ENCODE measurements around the gene PILRA.
"Not testable (repeated sequence)": the region's sequence is repeated elsewhere in the genome, so short reads cannot be mapped to it uniquely, and the experiment has no call there.

Gene PILRA

GRCh38 chr7:100435401-100436304 lies 62.4 kb downstream of the PILRA start:
- DNase-seq, result no peak

GRCh38 chr7:100437150-100438100 lies 64.1 kb downstream of the PILRA start:
- no peak for DNase-seq

- no peak for DNase-seq
Observed at GRCh38 chr7:100438172-100438571, 64.9 kb downstream of the PILRA start.

GRCh38 chr7:100438731-100439130 lies 65.4 kb downstream of the PILRA start:
- DNase-seq, result not testable (repeated sequence)

GRCh38 chr7:100439244-100439643 lies 66.0 kb downstream of the PILRA start:
- not testable (repeated sequence) for DNase-seq

- DNase-seq, result no peak
Observed at GRCh38 chr7:100441641-100442535, 68.6 kb downstream of the PILRA start.

GRCh38 chr7:100443096-100443840 lies 70.0 kb downstream of the PILRA start:
- DNase-seq, result no peak

GRCh38 chr7:100444311-100445278 lies 71.3 kb downstream of the PILRA start:
- no peak for DNase-seq

GRCh38 chr7:100446040-100446439 lies 72.8 kb downstream of the PILRA start:
- DNase-seq, result no peak

- DNase-seq, result not testable (repeated sequence)
Observed at GRCh38 chr7:100447363-100447762, 74.1 kb downstream of the PILRA start.

- no peak for DNase-seq
Observed at GRCh38 chr7:100449190-100449795, 76.0 kb downstream of the PILRA start.
